GM18499 (cell line): ENCODE data around the gene CCDC34.
A peak's percentile ranks its signal among the peaks of the same experiment; 100 is the strongest.
"Not testable (repeated sequence)": the region's sequence is repeated elsewhere in the genome, so short reads cannot be mapped to it uniquely, and the experiment has no call there.

Source experiments
- ATAC-seq: cut with Tn5 transposase; IDR thresholded peaks from one replicate; pipeline ENCODE4 v1.9.1; 2021; ENCODE audit warnings: moderate number of reproducible peaks; ENCODE audit not compliant: insufficient read depth, unreplicated experiment

The CCDC34 gene

GRCh38 chr11:27329867-27330632, 33.0 kb downstream of the CCDC34 start:
- peak; percentile 62 for ATAC-seq

- ATAC-seq, result no peak
Observed at GRCh38 chr11:27328614-27329013, 34.4 kb downstream of the CCDC34 start.

- not testable (repeated sequence) for ATAC-seq
Observed at GRCh38 chr11:27327064-27327463, 36.0 kb downstream of the CCDC34 start.

- not testable (repeated sequence) for ATAC-seq
Observed at GRCh38 chr11:27322196-27322595, 40.8 kb downstream of the CCDC34 start.

- ATAC-seq, result not testable (repeated sequence)
Observed at GRCh38 chr11:27321340-27321739, 41.7 kb downstream of the CCDC34 start.

GRCh38 chr11:27319072-27319471, 43.9 kb downstream of the CCDC34 start:
- ATAC-seq, result peak; percentile 100

GRCh38 chr11:27317751-27318150, 45.3 kb downstream of the CCDC34 start:
- ATAC-seq, result no peak

- ATAC-seq, result no peak
Observed at GRCh38 chr11:27315836-27316235, 47.2 kb downstream of the CCDC34 start.

GRCh38 chr11:27313157-27313821, 49.7 kb downstream of the CCDC34 start:
- ATAC-seq, result no peak

- ATAC-seq, result no peak
Observed at GRCh38 chr11:27312110-27312509, 50.9 kb downstream of the CCDC34 start.

- no peak for ATAC-seq
Observed at GRCh38 chr11:27310707-27311106, 52.3 kb downstream of the CCDC34 start.

- ATAC-seq, result no peak
Observed at GRCh38 chr11:27310182-27310581, 52.8 kb downstream of the CCDC34 start.

- ATAC-seq, result no peak
Observed at GRCh38 chr11:27309046-27309445, 54.0 kb downstream of the CCDC34 start.

GRCh38 chr11:27307232-27307631, 55.8 kb downstream of the CCDC34 start:
- ATAC-seq, result no peak

- no peak for ATAC-seq
Observed at GRCh38 chr11:27305751-27306150, 57.3 kb downstream of the CCDC34 start.

- no peak for ATAC-seq
Observed at GRCh38 chr11:27304514-27304913, 58.5 kb downstream of the CCDC34 start.

GRCh38 chr11:27303903-27304302, 59.1 kb downstream of the CCDC34 start:
- no peak for ATAC-seq

GRCh38 chr11:27300974-27301373, 62.0 kb downstream of the CCDC34 start:
- ATAC-seq, result no peak

- ATAC-seq, result no peak
Observed at GRCh38 chr11:27297616-27298015, 65.4 kb downstream of the CCDC34 start.

- peak; percentile 73 for ATAC-seq
Observed at GRCh38 chr11:27296497-27296896, 66.5 kb downstream of the CCDC34 start.

GRCh38 chr11:27295928-27296327, 67.1 kb downstream of the CCDC34 start:
- ATAC-seq, result no peak

GRCh38 chr11:27294654-27295053, 68.4 kb downstream of the CCDC34 start:
- ATAC-seq, result no peak
